A172 (cell line): ENCODE results near the gene CDC42EP1. TPM values are rescaled to one million over a fixed set of nuclear protein-coding genes. Genes with fewer than 3 reads are reported as not detected.

Experiments used
- DNase-seq: peaks from one replicate; pipeline ENCODE4 v3.0.0-alpha.2; 2015; ENCODE audit warnings: low spot score
- total RNA-seq: library from RNA; depleted of rRNA; stranded (reverse); fragments of >200 nt; shearing (Covaris generic); gene quantifications from 2 replicates; pipeline ENCODE4 v1.2.3, GENCODE V29; 2014

Gene CDC42EP1
- total RNA-seq, 1 experiment from 2014 or later = 18.2 TPM

GRCh38 chr22:37560608-37561211, 430 bp downstream of the CDC42EP1 start:
- DNase-seq = peak; percentile 34

DNA sequence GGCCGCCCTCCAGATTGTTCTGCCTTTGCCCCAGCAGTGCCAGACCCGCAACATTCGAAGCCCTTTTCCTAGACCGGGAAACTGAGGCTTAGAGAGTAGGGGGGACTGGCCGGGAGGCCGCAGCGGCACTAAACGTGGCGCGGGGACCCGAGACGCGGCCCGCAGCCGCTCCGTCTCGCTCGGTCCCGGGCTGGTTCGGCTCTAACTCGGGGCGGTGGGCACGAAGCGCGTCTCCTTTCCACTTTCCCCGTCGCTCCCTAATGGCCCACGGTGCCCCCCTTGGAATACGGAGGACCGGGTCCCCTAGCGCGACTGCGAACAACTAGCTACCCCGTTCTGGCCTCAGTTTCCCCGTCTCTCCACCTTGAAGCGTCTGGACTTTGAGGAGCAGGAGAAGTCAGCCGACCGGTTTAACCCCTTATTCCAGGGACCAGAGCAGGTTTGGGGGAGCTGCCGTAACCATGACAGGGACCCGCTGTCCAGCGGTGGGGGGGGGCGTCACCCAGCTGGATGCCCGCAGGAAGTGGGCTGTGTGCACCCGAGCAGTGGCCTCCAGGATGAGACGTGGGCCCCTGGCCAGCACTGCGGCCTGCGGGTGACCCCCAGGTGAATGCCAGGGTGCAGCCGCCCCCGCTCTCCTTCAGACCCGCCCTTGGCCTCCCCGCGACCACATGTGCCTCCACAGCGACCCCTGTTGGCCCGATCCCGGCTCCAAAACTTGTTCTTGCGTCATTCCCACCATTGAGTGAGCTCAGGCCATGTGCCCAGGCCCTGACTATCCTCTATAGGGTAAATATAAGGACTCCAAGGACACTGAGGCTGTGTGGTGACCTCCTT, 1.1 kb downstream of the CDC42EP1 start:
- peak; percentile 61 for DNase-seq

- DNase-seq = no peak
Measured at GRCh38 chr22:37562049-37562875, 2.0 kb downstream of the CDC42EP1 start.

GRCh38 chr22:37563153-37564081, 3.1 kb downstream of the CDC42EP1 start:
- DNase-seq = peak; percentile 85

DNA sequence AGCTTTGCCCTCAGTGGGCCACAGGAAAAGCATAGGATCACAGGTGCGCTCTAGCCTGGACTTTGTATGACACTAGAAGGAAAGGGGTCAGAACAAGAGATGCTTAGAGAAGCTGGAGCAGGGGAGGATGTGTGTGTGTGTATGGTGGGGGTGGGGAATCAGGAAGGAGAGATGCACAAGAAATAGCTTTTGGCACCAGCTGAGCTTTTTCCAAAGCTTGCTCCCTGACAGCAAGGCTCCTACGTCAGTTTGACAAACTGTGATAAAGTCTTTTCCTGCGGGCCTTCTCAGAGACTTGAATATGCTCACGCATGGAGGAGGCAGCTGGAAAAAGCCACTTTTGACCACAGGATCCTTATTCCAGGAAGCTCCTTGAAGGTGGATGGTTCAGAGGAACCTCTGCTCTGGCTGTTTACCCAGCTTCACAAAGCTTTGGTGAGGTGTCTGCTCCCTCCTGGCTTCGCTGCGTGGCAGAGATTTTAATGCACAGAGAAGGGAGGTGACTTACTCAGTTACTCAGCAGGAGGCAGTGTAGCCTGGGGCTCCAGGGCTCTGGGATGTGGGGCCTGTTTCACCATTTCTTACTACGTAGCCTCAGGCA, 3.9 kb downstream of the CDC42EP1 start:
- DNase-seq = no peak

GRCh38 chr22:37565830-37566229, 5.5 kb downstream of the CDC42EP1 start:
- DNase-seq = no peak

DNA sequence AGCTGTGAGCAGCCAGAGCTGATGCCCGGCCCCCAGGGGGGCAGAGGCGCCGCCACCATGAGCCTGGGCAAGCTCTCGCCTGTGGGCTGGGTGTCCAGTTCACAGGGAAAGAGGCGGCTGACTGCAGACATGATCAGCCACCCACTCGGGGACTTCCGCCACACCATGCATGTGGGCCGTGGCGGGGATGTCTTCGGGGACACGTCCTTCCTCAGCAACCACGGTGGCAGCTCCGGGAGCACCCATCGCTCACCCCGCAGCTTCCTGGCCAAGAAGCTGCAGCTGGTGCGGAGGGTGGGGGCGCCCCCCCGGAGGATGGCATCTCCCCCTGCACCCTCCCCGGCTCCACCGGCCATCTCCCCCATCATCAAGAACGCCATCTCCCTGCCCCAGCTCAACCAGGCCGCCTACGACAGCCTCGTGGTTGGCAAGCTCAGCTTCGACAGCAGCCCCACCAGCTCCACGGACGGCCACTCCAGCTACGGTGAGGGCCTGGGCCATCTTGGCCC, 6.1 kb downstream of the CDC42EP1 start:
- DNase-seq = no peak

DNA sequence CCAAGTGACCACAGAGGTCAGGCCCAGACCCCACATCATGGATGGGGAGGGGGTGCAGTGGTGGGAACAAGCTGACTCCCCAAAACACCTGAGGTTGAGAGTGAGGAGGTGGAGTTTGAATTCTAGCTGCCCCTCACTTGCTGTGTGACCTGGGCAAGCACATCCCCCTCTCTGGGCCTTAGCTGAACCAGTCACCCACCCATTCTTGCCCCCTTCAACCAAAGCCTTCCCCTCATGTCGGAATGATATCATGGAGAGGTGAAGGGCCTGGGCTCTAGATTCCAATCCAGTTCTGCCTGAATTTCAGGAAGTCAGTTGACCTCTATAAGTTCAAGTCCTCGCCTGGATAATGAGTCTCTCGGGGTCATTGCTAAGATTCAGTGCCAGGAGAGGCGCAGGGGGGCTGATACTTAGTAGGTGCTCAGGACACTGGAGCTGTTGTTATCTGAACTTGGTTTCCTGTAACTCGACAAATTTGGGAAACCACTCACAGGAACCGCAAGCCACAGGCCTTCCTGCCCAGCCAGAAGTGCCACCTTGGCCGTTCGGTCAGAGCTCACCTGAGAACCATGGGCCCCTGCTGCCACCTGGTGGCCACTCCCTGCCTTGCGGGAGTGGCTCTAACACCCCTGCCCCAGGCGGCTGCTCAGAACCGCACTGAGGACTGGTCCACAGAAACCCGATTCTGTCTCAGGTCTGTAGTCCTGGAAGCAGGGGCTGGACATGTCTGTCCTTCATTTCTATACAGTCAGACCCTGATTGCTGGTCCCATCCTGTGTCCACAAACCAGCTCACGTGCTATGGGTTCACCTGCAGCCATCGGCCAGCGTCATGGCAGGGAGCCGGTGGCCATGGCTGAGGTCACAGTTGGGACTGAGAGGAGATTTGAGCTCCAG, 6.9 kb downstream of the CDC42EP1 start:
- peak; percentile 56 for DNase-seq

- no peak for DNase-seq
Measured at GRCh38 chr22:37568012-37568411, 7.7 kb downstream of the CDC42EP1 start.

DNA sequence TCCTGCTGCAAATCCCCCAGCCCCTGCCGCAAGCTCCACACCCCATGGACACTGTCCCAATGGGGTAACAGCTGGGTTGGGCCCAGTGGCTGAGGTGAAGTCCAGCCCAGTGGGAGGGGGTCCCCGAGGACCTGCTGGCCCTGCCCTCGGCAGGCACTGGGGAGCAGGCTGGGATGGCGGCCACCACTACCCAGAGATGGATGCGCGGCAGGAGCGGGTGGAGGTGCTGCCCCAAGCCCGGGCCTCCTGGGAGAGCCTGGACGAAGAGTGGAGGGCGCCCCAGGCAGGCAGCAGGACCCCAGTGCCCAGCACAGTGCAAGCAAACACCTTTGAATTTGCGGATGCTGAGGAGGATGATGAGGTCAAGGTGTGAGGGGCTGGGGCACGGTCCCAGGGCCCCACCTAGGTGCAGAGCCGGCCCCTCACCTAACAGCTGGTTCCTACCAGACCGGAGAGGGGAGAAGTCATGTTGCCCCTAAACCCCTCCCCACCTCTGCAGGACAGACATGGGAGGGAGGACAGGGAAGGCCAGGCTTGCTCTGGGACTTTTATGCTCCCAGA, 8.2 kb downstream of the CDC42EP1 start:
- no peak for DNase-seq

DNA sequence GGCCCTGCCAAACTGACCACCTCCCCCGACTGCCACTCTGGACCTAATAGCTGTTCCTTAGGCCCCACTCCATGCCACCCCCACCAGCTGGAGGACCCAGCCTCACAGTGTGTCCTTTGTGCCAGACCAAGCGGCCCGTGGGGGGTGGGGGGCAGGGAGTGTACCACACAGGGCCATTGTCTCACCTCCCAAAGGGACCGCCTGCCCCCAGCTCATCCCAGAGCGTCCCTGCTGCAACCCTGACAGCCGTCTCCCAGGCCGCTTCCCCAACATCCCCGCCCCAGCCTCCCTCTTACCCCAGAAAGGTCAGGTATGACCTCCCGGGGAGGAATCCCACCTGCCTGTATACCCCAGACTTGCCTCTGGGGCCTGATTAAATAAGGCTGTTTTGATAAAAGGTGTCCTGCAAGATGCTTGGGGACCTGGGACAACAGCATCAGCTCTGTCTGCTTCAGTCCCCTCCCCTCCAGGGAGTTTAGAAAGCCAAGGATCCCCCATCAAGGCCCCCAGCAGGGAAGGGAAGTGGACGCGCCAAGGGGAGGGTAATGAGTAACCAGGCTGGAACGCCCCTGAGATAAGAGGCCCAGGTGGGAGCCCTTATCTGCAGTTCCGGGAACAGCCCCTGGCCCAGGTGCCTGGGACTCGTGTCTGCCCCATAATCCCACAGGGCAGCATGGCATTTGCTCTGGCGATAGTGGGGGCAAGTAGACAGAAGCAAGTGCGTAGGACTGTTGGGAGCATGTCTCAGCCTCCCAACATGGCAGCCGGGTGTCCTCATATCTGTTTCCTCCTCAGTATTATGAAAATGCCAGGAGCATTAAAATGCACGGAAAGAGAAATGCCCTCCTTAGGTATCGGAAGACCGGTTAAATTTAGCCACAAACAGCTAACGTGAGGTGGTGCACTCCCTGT, 9.0 kb downstream of the CDC42EP1 start:
- no peak for DNase-seq

DNA sequence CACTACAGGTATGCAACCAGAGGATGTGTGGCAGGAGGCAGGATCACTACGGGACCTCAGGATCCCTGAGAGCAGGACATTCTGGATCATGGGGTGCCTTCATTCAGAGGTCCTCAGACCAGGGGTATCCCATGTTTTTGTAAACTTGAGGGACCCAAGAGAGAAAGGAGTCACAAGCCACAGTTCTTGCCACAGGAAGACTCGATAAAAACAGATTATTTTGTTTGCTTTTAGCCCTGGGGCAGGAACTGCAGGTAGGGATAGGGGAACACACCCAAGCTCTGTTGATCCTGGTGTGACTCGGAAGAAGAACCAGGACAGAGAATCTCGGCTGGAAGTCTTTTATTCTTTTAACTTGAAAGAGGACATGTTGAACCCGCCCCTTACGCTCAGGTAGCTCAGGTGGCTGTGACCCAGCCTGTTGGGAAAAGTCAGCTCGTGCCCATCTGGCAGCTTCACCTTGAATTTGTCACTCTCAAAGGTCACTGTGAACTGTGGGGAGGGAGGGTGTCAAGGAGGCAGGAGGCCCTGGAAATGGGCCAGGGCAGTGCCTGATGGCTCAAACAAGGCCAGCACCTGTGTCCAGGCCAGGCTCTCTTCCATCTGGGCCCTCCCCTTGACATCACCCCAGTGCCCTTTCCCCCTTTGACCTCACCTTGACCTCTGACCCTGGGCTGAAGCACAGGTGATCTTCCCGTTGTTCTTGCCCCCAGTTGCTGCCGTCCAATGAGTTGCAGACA, 9.8 kb downstream of the CDC42EP1 start:
- no peak for DNase-seq

DNA sequence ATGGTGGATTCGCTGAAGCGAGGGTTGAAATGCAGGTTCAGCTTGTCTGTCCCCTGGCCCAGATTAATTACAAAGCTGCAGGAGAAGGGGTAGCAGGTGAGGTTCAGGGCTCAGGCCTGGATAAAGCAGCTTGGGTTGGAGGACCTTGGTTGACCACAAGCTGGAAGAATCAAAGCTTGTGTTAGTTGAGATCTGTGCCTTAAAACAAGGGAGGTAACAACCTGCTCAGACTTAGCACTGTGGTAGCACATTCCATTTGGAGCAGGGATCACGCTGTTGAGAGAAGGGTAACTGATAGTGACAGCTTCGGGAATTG, 10.3 kb downstream of the CDC42EP1 start:
- no peak for DNase-seq

- DNase-seq = peak; percentile 51
Measured at GRCh38 chr22:37571258-37571991, 11.1 kb downstream of the CDC42EP1 start.

DNA sequence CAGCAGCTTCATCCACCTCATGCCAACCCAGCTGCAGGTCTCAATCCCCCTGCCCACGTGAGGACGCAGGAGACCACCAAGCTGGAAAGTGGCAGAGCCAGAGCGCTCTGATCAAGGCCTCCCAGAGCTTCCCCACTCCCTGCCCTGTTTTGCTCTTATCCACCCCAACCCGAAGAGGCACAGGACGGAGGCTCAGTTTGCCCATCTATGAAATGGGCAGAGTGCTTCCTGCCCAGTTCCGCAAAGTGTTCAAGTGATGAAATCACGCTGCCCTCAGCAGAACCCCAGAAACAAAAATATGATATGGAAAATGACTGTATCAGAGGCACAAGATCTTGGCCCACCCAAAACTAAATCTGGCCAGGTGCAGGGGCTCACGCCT, 11.7 kb downstream of the CDC42EP1 start:
- DNase-seq = no peak

DNA sequence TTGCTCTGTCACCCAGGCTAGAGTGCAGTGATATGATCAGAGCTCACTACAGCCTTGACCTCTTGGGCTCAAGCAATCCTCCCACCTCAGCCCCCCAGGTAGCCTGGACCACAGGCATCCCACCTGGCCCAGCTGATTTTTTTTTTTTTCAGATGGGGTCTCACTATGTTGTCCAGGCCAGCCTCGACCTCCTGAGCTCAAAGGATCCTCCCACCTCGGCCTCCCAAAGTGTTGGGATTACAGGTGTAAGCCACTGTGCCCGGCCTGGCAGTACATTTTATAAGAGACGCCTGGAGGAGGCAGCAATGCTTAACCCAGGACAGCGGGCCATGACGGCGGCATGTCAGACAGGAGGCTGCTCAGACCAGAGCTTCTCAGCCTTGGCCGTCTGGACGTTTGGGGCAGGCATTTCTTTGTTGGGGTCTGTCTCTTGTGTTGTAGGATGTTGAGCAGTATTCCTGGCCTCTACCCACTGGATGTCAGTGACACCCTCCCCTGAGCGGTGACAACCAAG, 15.3 kb downstream of the CDC42EP1 start:
- DNase-seq = no peak

DNA sequence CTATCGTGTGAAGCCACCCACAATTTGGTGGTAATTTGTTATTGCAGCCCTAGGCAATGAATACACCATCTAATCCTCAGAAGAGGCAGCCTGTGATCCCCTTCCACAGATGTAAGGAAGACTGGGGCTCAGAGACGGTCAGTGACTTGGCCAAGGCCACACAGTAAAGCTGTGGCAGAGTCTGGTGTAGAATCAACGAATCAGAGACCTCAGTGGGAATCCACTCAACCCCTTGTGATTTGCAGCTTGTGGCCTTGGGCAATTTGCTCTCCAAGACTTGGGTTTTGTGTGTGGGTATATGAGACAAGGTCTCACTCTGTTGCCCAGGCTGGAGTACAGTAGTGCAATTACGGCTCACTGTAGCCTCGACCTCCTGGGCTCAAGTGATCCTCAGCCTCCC, 17.7 kb downstream of the CDC42EP1 start:
- DNase-seq = no peak
